GM19324 (cell line): Measurements from ENCODE around the gene SIGMAR1.

Experiments used
- ATAC-seq: cut with Tn5 transposase; IDR thresholded peaks from one replicate; pipeline ENCODE4 v1.9.1; 2021; ENCODE audit warnings: mild to moderate bottlenecking, moderate library complexity; ENCODE audit not compliant: unreplicated experiment, low FRiP score

SIGMAR1 gene

DNA sequence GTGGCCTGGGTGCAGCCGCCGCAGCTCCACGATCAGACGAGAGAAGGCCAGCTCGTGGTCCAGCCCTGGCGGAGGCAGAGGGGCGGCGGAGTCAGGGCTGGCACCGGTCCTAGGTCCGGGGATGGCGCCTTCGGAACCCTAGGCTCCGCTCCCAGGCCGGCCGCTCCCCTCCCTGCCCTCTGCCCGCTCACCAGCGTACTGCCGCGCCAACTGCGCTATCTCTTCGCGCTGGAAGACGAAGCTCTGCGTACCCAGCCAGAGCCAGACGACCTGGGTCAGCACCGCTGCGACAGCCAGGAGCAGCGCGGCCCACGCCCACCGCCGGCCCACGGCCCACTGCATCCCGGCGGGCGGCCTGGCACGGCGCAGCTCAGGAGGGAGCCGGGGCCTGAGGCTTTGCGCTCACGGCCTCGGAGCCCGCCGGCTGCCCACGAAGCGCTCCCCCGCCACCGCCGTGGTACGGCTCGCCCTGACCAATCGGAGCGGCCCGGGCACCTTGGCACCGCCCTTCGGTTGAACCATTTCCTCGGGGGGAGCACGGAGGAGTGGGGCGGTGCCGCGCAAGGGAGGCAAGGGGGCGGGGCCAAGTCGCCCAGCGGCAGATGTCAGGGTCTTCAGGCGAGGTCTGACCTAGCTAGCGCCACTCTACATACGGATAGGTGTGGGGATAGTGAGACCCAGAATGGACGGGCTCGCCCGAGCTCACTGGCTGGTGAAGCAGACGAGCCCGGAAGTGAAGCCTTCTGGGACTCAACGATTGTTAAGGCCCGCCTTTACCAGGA, at the start of gene SIGMAR1:
Gene SIGMAR1 (minus strand): TSS at position 432 of the 782 bp plus-strand sequence. CDS start 90 bp downstream, at position 342.
- peak; percentile 96 for ATAC-seq

DNA sequence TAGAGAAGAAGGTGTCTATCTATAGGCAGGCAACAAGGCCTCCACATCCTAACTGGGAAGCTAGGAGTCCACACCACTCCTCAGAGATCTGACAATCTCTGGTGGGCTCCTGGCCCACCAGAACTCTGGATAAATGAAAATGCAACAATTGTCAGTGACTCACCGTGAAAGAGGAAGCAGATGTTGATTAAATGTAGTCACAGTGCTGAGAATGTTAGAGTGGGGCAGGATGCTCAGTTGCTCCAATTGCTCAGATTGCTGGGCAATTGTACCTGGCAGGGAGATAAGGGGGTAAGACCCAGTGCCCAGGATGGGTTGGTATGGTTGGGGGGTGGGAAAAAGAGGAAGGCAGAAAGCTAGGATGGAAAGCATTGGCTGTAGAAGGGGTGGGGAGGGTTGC, 49.1 kb upstream of the SIGMAR1 start:
- ATAC-seq = no peak

DNA sequence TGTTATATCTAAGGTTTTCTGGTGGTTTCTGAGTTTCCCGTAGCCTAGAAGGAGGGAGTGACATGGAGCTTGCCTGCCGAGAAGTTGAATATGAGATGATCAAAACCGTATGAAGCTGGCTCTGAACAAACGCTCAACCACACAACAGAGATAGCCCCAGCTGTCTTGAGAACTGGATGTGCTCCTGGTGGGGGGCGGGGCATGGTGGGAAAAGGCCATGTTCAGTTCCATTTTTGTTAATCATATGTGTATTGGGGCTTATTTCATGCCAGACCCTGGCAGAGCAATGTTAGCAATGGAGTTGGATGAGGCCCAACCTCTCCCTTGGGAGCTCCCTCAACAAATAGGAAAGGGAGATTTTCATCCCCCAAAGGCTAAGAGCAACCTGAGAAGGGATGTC, 48.6 kb upstream of the SIGMAR1 start:
- ATAC-seq = no peak

DNA sequence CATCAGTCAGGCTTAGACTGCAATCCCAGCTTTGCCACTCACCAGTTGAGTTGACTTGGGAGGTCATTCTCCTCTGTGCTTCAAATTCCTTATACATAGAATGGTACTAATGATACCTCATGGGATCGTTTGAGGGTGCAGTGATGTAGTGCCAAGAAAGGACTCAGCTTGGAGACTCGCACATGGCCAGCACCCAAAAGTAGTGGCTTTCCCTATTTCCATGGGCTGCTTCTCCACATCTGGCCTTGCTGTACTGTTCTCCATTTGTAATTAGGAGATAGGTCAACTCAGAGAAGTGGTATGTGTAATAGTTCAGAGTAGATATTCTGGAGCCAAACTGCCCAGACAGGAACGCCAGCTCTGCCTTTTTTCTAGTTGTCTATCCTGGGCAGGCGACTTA, 48.0 kb upstream of the SIGMAR1 start:
- no peak for ATAC-seq

DNA sequence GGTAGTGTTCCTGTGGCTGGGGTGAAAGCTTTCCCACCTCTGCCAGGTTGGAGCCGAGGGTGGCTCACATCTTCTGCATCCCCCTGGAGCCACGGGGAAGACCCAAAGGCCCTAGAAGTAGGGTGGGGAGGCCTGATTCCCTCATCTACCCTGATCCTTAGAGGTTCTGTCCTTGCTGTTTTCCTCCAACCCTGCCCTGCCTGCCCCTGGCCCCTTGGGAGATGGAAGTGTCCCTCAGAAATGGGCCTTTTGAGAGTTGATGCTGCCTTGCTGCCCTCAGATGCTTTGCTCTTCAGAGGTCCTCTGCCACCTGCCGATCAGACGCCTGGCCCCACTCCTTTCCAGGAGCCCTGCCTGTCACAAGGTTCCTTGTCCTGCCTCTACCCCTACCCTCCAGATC, 47.2 kb upstream of the SIGMAR1 start:
- ATAC-seq = no peak

DNA sequence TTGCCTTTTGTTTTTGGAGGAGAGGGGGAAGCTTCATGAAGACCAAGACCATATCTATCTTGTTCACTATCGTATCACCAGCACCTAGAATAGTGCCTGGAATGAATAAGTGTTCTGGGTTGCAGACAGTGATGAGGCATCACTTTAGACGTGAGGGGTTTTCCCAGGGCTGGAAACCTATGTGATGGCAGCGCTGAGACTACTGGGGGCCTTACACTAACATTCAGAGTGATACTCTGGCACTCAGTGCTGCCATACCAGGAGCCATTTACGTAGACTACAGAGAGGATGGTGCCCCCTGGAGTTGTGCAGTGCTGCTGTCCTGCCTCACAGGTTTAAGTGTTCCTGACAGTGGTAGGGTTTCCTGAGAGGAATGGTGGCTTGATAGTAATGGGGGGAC, 46.6 kb upstream of the SIGMAR1 start:
- no peak for ATAC-seq

DNA sequence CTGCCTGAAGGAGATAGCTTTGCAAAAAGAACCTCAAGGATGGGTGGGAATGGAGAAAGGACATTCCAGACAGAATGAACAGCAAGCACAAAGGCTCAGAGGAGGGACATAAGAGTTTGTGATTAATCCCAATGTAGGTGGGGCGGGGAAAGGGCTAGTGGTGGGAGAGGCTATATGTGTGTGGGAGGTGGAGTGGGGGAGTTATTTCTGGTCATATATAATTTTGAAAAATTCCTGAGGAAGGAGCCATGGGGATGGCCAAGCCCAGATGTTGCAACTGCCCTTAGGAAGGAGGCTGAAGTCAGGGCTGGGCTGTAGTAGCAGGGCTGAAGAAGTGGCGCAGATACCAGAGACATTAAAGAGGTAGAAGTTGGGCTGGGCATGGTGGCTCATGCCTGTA, 38.3 kb upstream of the SIGMAR1 start:
- no peak for ATAC-seq

DNA sequence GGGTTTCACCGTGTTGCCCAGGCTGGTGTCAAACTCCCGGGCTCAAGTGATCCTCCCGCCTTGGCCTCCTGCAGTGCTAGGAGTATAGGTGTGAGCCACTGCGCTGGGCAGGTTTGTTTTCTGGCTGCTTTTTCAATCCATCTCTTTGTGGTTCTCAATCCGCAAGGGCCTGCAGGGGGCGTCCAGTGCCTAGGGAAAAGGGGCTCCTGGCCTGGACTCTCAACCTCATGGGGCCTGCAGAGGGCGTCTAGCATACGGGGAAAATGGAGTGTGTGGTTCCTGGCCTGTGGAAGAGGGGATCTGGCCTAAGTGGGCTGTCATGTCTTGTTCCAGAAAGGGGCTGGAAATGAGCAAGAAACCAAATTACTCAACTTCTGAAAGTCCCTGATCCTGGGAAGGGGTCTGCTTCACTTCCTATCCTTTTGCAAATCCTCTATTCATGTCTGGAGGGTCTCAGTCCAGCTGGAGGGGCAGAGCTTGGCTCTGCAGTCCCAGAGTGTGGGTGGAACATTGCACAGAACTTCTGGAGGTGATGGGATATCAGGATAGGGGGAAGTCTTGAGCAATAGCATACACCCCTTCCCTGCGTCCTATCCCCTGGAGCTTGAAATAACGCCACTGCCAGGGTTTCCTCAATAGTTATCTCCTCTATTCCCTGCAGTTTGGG, 37.6 kb upstream of the SIGMAR1 start:
- no peak for ATAC-seq

DNA sequence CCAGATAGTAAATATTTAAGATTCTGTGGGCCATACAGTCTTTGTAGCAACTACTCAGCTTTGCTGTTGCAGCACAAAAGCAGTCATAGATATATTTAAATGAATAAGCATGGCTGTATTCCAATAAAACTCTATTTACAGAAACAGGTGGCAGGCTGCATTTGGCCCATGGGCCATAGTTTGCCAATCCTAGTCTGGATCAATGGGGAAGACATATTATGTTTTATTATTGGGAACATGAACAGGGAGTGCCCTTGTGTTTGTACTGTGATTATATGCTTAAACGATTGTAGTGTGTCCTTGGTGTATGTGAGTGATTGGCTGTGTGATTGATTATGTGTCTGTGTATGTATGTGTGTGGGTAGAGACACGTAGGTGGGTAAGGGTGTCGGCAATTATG, 36.9 kb upstream of the SIGMAR1 start:
- ATAC-seq = no peak

DNA sequence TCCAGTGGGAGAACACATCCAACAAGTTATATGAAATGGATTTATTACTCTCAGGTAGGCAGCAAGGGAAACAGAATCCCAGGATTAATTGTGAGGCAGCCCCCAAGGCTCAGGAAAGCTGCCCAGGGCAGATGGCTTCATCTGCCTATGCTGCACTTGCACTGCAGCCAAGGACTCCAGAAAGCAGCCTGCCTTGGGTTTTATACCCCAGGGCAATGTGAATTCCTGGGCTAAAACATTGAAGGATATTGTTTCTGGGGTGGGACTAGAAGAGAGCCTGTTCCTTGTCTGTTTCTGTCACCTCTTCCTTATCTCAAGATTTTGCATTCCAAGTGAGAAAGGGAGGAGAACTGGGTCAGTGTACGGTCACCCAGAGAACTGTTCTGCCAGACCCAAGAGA, 33.7 kb upstream of the SIGMAR1 start:
- no peak for ATAC-seq

DNA sequence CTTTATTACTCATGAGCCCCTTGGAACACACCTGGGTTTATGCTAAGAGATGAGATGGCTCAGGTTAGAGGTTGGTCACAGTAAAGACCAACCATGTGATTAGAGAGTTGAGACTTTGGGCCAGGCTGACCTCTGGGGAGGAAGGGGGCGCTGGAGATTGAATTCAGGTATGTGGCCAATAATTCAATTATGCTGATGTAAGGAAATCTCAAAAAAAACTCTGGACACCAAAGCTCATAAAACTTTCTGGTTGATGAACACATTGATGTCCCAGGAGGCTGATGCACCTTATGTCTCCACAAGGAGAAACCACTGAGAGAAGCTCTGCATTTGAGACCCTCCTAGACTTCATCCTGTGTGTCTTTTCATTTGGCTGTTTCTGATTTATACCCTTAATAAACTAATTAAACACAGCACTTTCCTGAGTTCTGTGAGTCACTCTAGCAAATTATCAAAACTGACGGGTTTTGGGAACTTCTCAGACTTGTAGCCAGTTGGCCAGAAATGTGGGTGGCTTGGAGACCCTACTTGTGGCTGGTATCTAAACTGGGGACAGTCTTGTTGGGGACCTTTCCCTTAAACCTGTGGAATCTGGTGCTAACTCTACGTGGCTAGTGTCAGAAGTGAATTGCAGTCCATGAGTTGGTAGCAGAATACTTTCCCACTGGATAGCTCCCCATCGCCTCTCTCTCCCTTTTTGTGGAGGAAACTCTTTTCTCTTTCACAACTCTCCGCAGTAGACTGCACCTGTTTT, 32.4 kb upstream of the SIGMAR1 start:
- ATAC-seq = no peak

DNA sequence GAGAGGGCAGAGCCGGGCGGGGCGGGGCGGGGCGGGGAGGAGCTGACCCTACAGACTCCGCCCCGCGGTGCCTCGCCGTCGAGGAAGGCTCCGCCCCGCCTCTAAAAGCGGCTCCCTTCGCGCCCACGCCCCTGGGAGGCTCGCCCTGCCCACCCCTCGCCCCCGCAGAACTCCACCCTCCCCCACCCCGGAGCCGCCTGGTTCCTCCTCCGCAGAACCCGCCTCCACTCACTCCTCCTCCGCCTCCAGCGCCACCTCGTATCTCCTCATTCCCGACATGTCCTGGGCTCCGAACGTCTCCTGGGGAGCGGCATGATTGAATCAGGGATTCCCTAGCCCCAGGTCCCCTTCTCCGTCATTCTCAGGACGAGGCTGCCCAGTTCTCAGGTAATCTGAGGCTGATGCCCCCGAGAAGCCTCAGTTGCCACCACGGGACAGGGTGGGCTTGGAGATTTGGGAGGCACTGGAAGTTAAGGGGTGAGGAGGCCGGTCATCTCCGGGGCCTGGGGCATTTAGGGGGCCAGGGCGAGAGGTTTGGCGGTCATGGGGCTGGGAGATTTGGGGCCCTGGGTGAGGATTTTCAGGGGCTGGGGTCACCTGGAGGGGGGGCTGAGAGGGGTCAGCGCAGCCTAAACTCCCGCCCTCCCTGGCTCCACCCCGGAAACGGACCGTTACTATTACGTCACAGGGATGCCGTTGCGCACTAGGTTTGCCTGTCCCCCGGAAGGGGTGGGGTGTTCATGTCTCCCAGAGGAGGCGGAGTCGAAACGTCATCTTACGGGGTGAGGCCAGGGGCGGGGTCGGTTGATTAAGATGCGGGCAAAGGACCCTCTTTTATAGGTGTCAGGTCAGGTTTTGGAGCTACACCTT, 28.0 kb upstream of the SIGMAR1 start:
- ATAC-seq = peak; percentile 74

DNA sequence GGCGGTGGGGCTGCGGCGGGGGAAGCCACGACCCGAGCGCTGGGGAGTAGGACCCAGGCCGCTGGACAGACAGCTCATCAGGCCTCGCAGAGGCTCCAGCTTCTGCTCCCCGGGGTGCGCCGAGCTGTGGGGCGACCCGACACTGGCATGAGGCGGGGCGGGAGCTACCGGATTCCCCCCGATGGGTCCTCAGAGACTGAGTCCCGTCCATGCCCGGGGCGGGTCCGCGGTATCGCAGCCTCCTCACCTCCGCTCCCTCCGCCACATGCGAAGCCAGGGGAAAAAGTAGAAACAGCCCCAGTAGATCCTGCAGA, 27.4 kb upstream of the SIGMAR1 start:
- ATAC-seq = peak; percentile 20

DNA sequence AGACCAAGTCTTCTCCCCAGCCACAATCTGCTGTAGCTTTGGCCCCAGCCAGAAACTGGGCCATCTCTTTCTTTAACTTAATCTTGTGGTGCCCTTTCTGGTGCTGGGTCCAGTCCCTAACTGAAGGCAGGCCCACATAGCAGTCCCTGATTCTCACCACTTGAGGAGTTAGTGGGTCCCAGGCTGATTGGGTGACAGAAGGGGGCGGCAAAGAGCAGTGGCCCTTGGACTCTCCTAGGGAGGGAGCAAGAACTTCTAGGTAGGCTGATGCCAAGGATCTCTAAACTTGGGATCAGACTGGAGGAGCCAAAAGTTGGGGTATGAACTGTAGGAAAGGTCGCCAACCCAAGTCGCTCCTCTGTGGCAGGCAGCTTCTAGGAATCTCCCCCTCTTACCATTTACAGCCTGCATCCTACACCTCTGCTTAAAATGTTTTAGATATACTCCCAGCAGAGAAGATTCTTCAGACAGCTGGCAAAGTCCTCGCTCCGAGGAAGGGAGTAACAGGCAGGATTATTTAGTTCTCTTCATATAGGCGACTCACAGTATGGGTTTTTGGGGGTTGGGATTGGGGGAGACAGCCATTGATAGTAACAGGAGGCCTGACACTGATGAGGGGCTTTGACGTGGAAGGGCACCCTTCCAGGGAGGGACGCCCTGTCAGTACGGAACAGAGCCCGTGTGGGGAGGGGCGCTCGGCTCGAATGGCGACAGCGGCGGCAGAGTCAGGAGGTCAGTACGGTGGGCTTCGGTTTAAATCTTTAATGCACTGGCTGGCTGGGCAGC, 26.9 kb upstream of the SIGMAR1 start:
- ATAC-seq = no peak

DNA sequence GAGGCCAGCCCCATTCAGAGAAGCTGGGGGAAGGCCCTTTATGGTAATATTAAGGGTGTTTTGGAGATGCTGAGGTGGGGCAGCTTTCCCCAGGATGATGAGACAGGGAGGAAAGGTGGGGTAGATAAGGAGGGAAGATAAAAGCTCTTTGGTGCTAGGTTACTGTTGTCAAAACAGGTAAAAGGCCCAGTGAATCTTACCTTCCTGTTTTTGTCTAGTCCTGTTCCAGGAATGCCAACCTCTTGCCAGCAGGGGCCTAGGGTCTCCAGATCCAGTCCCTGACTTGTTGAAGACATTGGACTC, 25.7 kb upstream of the SIGMAR1 start:
- no peak for ATAC-seq

DNA sequence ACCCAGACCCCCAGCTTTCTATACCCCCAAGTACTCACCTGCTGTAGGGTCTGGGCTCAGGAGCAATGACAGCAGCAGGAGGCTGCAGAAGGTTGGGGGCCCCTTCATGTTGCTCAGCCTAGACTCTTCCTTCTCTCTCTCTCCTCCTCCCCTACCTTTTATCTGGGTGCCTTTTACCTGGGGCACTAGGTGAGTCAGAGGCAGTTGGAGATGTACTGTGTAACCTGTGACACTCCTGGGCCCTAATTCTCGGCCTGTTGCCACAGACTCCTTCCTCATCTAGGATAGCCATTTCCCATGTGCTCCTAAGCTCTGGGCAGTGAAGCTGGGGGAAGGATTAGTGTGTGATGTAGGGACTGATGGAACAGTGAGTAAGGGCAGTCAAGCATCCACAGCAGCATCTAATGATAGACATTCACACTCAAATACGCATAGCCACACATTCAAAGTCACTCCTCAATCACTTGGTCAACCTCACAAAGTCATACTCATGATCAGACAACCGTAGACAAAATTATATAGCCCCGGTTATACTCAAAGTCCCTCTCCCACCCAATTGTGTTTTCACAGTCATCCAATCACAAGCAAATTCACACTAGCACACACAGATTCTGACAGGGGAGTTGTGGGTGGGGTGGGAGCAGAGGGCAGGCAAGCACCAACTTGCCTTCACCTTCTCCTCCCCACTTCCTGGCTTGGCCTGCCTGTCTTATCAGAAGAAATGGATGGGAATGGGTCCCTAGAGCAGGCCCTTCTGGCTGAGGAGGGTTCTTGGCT, 25.1 kb upstream of the SIGMAR1 start, which contains the start of gene CCL27:
Gene CCL27 (minus strand): TSS at position 132 of the 777 bp plus-strand sequence. CDS start 24 bp downstream, at position 108.
- no peak for ATAC-seq

DNA sequence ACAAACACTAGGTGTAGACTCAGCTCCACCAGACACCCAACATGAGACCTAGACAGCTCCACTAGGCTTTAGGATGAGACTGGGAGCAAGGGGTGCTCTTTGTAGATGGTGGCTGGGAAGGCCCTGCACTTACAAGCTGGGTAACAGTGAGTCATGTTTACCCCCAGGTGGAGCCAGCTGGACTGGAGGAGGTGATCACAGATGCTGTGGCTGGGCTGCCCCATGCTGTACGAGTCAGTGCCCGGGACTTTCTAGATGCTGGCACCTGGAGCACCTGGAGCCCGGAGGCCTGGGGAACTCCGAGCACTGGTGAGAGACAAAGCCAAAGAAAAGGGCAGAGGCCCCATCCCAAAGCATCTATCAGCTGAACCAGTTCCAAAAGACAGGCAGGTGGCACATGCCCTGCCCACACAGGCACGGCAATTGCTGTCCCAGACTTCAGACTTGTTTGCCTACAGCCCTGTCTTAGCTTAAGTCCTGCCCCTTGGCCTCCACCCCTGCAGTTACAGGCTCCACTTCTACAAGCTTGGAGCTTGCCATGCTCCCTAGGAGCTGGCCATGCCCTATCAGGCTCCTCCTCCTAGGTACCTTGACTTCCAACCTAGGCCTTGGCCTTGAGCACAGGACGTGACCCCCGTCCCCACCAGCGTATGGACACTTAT, 22.1 kb upstream of the SIGMAR1 start:
- ATAC-seq = no peak

DNA sequence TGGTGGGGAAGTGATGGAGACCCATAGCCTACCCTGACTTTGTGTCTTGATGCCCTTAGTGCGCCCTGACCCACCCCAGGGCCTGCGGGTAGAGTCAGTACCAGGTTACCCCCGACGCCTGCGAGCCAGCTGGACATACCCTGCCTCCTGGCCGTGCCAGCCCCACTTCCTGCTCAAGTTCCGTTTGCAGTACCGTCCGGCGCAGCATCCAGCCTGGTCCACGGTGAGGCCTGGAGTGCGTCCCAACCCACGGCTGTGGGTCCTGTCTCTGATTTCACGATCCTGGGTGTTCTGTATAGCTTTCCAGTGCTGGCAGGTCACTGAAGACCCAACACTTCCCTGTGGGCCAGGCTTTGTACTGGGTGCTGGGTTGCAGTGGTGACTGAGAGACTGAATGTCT, 20.9 kb upstream of the SIGMAR1 start:
- ATAC-seq = no peak

DNA sequence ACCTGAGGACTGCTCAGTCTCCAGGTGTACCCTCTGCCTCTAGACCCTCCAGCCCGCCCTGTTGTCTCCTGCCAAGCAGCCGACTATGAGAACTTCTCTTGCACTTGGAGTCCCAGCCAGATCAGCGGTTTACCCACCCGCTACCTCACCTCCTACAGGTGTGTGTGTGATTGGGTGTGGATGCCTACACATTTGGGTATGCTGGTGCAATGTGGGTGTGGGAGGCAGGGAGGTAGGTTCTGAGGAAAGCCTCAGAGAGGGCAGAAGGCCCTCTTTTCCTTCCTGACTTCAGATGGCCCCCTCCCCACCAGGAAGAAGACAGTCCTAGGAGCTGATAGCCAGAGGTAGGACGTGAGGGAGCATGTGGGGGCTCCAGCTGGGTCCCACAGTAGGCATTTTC, 19.4 kb upstream of the SIGMAR1 start:
- ATAC-seq = no peak
